Adrenal gland (tissue), 12 donors: ENCODE results near the gene CD164. TPM values are rescaled to one million over a fixed set of nuclear protein-coding genes. Genes with fewer than 3 reads are reported as not detected.

Source experiments
- DNase-seq, 7 donors: peaks; one replicate each; pipeline ENCODE4 v3.0.0-alpha.2; 2019 to 2020
- H3K27ac ChIP-seq, 5 donors: fragments of 200-600 bp; sonication (generic) in 4 of 5; 1 replicate in 3 of 5; 2 replicates in 2 of 5; pipeline versions ENCODE4 v1.5.1 to v1.8.0; 2016 to 2020; ENCODE audit warnings: mild to moderate bottlenecking in 1 of 5
- H3K27me3 ChIP-seq: fragments of 200-600 bp; 2 replicates; pipeline ENCODE4 v1.8.0; 2021
- H3K36me3 ChIP-seq, 2 donors: fragments of 200-600 bp; replicated peaks in 1 of 2; 1 replicate in 1 of 2; 2 replicates in 1 of 2; pipeline versions ENCODE4 v1.5.1 to v1.8.0; 2018 to 2022
- H3K4me1 ChIP-seq, 2 donors: fragments of 200-600 bp; replicated peaks in 1 of 2; 1 replicate in 1 of 2; 2 replicates in 1 of 2; pipeline versions ENCODE4 v1.5.1 to v1.8.0; 2018 to 2021
- H3K4me3 ChIP-seq, 4 donors: fragments of 200-600 bp; sonication (generic) in 3 of 4; one replicate each; pipeline ENCODE4 v1.5.1; 2016 to 2018
- H3K9me3 ChIP-seq, 3 donors: fragments of 200-600 bp; sonication (generic) in 1 of 3; replicated peaks in 1 of 3; 1 replicate in 2 of 3; 2 replicates in 1 of 3; pipeline versions ENCODE4 v1.5.1 to v1.8.0; 2016 to 2021
- CTCF ChIP-seq, 6 experiments: fragments of 450-650 bp in 4 of 6; fragments of 200-600 bp in 2 of 6; sonication (generic) in 1 of 6; IDR thresholded peaks; 1 replicate in 5 of 6; 2 replicates in 1 of 6; pipeline versions ENCODE4 v1.5.1 to v1.8.0; 2016 to 2021; ENCODE audit warnings: antibody characterized with exemption in 6 of 6, mild to moderate bottlenecking in 2 of 6, moderate library complexity in 1 of 6
- POLR2A ChIP-seq, 2 donors: fragments of 450-650 bp; IDR thresholded peaks; one replicate each; pipeline ENCODE4 v1.6.1; 2017; ENCODE audit warnings: antibody characterized with exemption in 2 of 2, mild to moderate bottlenecking in 2 of 2, moderate library complexity in 1 of 2
- WGBS, 4 donors: extraction: QIAGEN DNeasy Blood & Tissue Kit in 2 of 4; methylation state at CpG; one replicate each; pipeline versions ENCODE4 v1.1.5 to v1.1.7; 2013 to 2017; 5-methylcytosine and 5-hydroxymethylcytosine counted together
- intact Hi-C, 2 donors: fragments of 100-400 bp; cut with DNase I; formaldehyde crosslinking; loops; one replicate each; pipeline versions ENCODE4 v1.14.1 to v1.15.0; 2022 to 2023
- polyA plus RNA-seq, 3 donors: library from polyadenylated mRNA; stranded (reverse); fragments of 200-250 nt in 2 of 3; fragments of 350-450 nt in 1 of 3; fragmentation: Illumina TruSeq in 1 of 3; extraction: RNeasy Lipid Tissue Mini Kit (QIAGEN cat#74804) in 1 of 3; gene quantifications; one replicate each; pipeline ENCODE4 v1.2.3, GENCODE V29; 2013 to 2014
- total RNA-seq, 9 donors: library from RNA; depleted of rRNA in 4 of 9; stranded (reverse); fragments of >200 nt in 4 of 9; fragments of 120-200 nt in 1 of 9; fragmentation: NEBNext Ultra II Directional in 1 of 9; extraction: Animal tissue kit (Norgen Biotek cat#: 25700) in 1 of 9; gene quantifications; one replicate each; pipeline versions ENCODE4 v1.1.0 to v1.2.4, GENCODE V29; 2013 to 2023
- donor health status: healthy with polysubstance abuse.
- donor health status: Bipolar disorder and iron deficiency.
- donor health status: DM: yes; HTN: yes; CAD: no.
- donor health status: DM: no; HTN: no; CAD: no.
- donor health status: DM: no; HTN: no; CAD: no.
- donor health status: DM: yes; HTN: yes; CAD: no.

The CD164 gene
- total and polyA plus RNA-seq, 12 donors, result 89.3 to 358 (median 237) TPM

- DNase-seq, result no peak
- intact Hi-C loops, result no loop called here
- 90 to 95% (median 92%) methylated on average over 5 of the region's 5 CpGs for WGBS, 4 donors
- H3K4me1 ChIP-seq, result no peaks in the 10 kb centered on the region
- peaks cover 8% of the 10 kb centered on the region for H3K27me3 ChIP-seq
- no peak overlapping the region for H3K27ac ChIP-seq
- no peak for TF ChIP-seq POLR2A (IDR thresholded peaks at IDR 0.05)
- no peak for TF ChIP-seq CTCF (IDR thresholded peaks at IDR 0.05)
- no peaks in the 10 kb centered on the region for H3K36me3 ChIP-seq
- no peaks in the 10 kb centered on the region for H3K9me3 ChIP-seq
- H3K4me3 ChIP-seq, result no peak overlapping the region
Measured at GRCh38 chr6:109316909-109317308, 65.4 kb downstream of the CD164 start.

Other genes starting within 250 kb of the CD164 start
- gene PPIL6, start 58.2 kb upstream of the CD164 start, total RNA-seq, result 1 to 10 TPM in 6 of 9 donors, under 1 TPM in 3; 0.74 to 3.3 (median 1.5) TPM
- gene PPIL6, start 58.2 kb upstream of the CD164 start, polyA plus RNA-seq, result 1 to 10 TPM in 1 of 3 donors, under 1 TPM in 2; 0.48 to 1.8 (median 0.51) TPM
- gene SMPD2, start 58.3 kb upstream of the CD164 start, total RNA-seq, result 10 to 100 TPM in 5 of 9 donors, 1 to 10 TPM in 4; 3.2 to 17.3 (median 10.2) TPM
- gene SMPD2, start 58.3 kb upstream of the CD164 start, polyA plus RNA-seq, result 10 to 100 TPM in 2 of 3 donors, 1 to 10 TPM in 1; 6.6 to 17.5 (median 15.9) TPM
- gene MICAL1, start 73.3 kb upstream of the CD164 start, total RNA-seq, result 10 to 100 TPM in 4 of 9 donors, 1 to 10 TPM in 5; 3.1 to 16.7 (median 9.7) TPM
- 10 to 100 TPM in 2 of 3 donors, 1 to 10 TPM in 1; 3.7 to 99.9 (median 35.2) TPM for gene MICAL1, start 73.3 kb upstream of the CD164 start, polyA plus RNA-seq
- 10 to 100 TPM in 1 of 9 donors, 1 to 10 TPM in 8; 4.5 to 14.4 (median 6.3) TPM for gene ZBTB24, start 100.8 kb upstream of the CD164 start, total RNA-seq
- gene ZBTB24, start 100.8 kb upstream of the CD164 start, polyA plus RNA-seq, result 1 to 10 TPM; 2.2 to 7.0 (median 4.0) TPM